Effector memory CD8-positive, alpha-beta T cell (primary cell): ENCODE results near the gene SAMD1.
"Not testable (repeated sequence)": the region's sequence is repeated elsewhere in the genome, so short reads cannot be mapped to it uniquely, and the experiment has no call there.

Experiments
- ATAC-seq: fragments of 150-1000 bp; cut with Tn5 transposase; replicated peaks from 2 replicates; pipeline ENCODE4 v1.10.0; 2021; ENCODE audit warnings: mild to moderate bottlenecking, moderate library complexity
- DNase-seq, 3 experiments: peaks; one replicate each; pipeline ENCODE4 v3.0.0; 2021
- H3K27ac Mint-ChIP-seq, 2 donors: one replicate each; pipeline ENCODE4 v1.8.0; 2022; ENCODE audit warnings: mild to moderate bottlenecking in 2 of 2, mixed read lengths in 2 of 2, moderate library complexity in 2 of 2
- H3K27me3 Mint-ChIP-seq, 2 donors: one replicate each; pipeline ENCODE4 v1.8.0; 2022; ENCODE audit warnings: mixed read lengths in 2 of 2
- H3K36me3 Mint-ChIP-seq: one replicate; pipeline ENCODE4 v1.8.0; 2022; ENCODE audit warnings: mild to moderate bottlenecking, moderate library complexity, mixed read lengths; ENCODE audit not compliant: insufficient read depth
- H3K4me1 Mint-ChIP-seq, 2 donors: one replicate each; pipeline ENCODE4 v1.8.0; 2022; ENCODE audit warnings: low read depth in 2 of 2, mixed read lengths in 2 of 2
- H3K4me3 Mint-ChIP-seq, 2 donors: one replicate each; pipeline ENCODE4 v1.8.0; 2022; ENCODE audit warnings: mild to moderate bottlenecking in 2 of 2, mixed read lengths in 2 of 2, moderate library complexity in 2 of 2
- H3K9me3 Mint-ChIP-seq, 2 donors: one replicate each; pipeline ENCODE4 v1.8.0; 2022; ENCODE audit warnings: mixed read lengths in 2 of 2

SAMD1 gene

DNA sequence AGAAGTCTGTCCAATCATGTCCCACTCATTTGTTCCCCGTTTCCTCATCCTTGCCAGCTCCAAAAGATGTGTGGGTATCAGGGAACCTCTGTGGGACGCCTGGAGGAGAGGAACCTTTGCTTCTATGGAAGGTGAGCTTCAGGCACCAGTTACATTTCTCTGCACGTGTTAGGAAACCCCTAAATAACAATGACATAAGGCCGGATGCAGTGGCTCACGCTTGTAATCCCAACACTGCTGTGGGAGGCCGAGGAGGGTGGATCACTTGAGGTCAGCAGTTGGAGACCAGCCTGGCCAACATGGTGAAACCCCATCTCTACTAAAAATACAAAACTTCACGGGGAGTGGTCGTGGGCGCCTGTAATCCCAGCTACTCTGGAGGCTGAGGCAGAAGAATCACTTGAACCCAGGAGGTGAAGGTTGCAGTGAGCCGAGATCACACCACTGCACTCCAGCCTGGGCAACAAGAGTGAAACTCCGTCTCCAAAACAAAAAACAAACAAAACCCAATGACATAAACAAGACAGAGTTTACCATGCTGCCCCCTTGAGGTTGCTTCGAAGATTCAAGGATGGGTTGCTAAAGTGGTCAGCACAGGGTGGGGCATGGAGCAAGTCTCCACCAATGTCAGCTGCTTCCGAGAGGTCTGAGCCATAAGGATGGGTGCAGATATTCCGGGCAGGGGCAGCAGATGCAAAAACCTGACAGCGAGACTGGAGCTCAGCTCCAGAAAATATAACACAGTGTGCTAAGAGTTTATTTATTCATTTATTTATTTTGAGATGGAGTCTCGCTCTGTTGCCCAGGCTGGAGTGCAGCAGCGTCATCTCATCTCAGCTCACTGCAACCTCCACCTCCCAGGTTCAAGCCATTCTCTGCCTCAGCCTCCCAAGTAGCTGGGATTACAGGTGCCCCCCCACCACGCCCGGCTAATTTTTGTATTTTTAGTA is 47.6 kb downstream of the SAMD1 start:
- peaks cover 100% of the 10 kb centered on the region for H3K36me3 Mint-ChIP-seq
- H3K27ac Mint-ChIP-seq, result peak overlapping the region; percentile 97 to 98
- peak; percentile 52 to 63 (median 52) for DNase-seq
- not testable (repeated sequence) for H3K27me3 Mint-ChIP-seq, H3K9me3 Mint-ChIP-seq
- peaks cover 17 to 18% of the 10 kb centered on the region in 2 donors for H3K4me1 Mint-ChIP-seq
- peak overlapping the region; percentile 51 to 56 for H3K4me3 Mint-ChIP-seq
- ATAC-seq, result peak; percentile 80

DNA sequence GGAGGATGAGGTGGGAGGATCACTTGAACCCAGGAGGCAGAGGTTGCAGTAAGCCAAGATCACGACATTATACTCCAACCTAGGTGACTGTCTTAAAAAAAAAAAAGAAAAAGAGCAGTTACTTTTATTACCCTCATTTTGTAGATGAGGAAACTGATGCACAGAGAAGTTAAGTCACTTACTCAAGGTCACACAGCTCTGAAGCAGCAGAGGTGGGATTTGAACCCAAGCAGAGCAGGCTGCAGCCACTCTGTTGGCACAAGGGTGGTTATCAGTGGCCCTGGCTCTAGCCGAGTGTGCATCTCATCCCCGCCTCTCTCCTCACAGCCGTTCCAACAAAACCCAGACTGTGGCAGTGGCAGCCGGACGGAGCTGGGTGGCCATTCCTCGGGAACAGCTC is 51.4 kb downstream of the SAMD1 start:
- Mint-ChIP-seq H3K4me1 (peaks cover 17 to 24% of the 10 kb centered on the region in 2 donors), H3K9me3 (no peaks in the 10 kb centered on the region), H3K36me3 (peaks cover 96% of the 10 kb centered on the region), H3K27me3 (no peaks in the 10 kb centered on the region), H3K27ac (peak overlapping the region; percentile 58 to 75), H3K4me3 (no peak overlapping the region)
- DNase-seq (no peak), ATAC-seq (no peak)
